ENCODE measurements around the gene STXBP1. TPM values are rescaled to one million over a fixed set of nuclear protein-coding genes. Genes with fewer than 3 reads are reported as not detected.

The STXBP1 gene
- total RNA-seq, 1 experiment from 2014 or later: 63.2 TPM

GRCh38 chr9:127734247-127734746, 122.2 kb downstream of the STXBP1 start:
- DNase-seq (ENCODE audit: low spot score): no peak

GRCh38 chr9:127734747-127735529, 122.9 kb downstream of the STXBP1 start, which contains the start of gene TOR2A:
TOR2A (minus strand) TSS chr9:127735294; CDS start chr9:127735270, 24 bp downstream.
- peak; percentile 96 for DNase-seq (ENCODE audit: low spot score)

- DNase-seq (ENCODE audit: low spot score): no peak
Observed at GRCh38 chr9:127735530-127736185, 123.6 kb downstream of the STXBP1 start.

- DNase-seq (ENCODE audit: low spot score): no peak
Observed at GRCh38 chr9:127738666-127739065, 126.6 kb downstream of the STXBP1 start.

- DNase-seq (ENCODE audit: low spot score): no peak
Observed at GRCh38 chr9:127739614-127740330, 127.7 kb downstream of the STXBP1 start.

GRCh38 chr9:127741831-127742434, 129.9 kb downstream of the STXBP1 start:
- DNase-seq (ENCODE audit: low spot score): no peak

Other genes with a start within 250 kb of the STXBP1 start
- 13.8 and 24.1 TPM in 2 replicates for gene SLC2A8, start 215.1 kb upstream of the STXBP1 start, total RNA-seq (2014; rRNA removed; shearing (Covaris generic))
- gene ZNF79, start 187.9 kb upstream of the STXBP1 start, total RNA-seq (2014; rRNA removed; shearing (Covaris generic)): 11.5 and 13.3 TPM in 2 replicates
- gene RPL12, start 160.9 kb upstream of the STXBP1 start, total RNA-seq (2014; rRNA removed; shearing (Covaris generic)): 1,716 and 1,722 TPM in 2 replicates
- gene LRSAM1, start 160.8 kb upstream of the STXBP1 start, total RNA-seq (2014; rRNA removed; shearing (Covaris generic)): 8.5 and 9.6 TPM in 2 replicates
- not detected in 2 replicates for gene CFAP157, start 94.7 kb downstream of the STXBP1 start, total RNA-seq (2014; rRNA removed; shearing (Covaris generic))
- 43.8 and 55.8 TPM in 2 replicates for gene PTRH1, start 103.4 kb downstream of the STXBP1 start, total RNA-seq (2014; rRNA removed; shearing (Covaris generic))
- gene TTC16, start 103.8 kb downstream of the STXBP1 start, total RNA-seq (2014; rRNA removed; shearing (Covaris generic)): 0.05 and 0.07 TPM in 2 replicates
- gene TOR2A, start 123.0 kb downstream of the STXBP1 start, total RNA-seq (2014; rRNA removed; shearing (Covaris generic)): 12.7 and 16.3 TPM in 2 replicates
- 1.7 and 2.1 TPM in 2 replicates for gene SH2D3C, start 166.4 kb downstream of the STXBP1 start, total RNA-seq (2014; rRNA removed; shearing (Covaris generic))
- gene CDK9, start 173.8 kb downstream of the STXBP1 start, total RNA-seq (2014; rRNA removed; shearing (Covaris generic)): 36.9 and 61.3 TPM in 2 replicates
- 146 and 147 TPM in 2 replicates for gene FPGS, start 190.6 kb downstream of the STXBP1 start, total RNA-seq (2014; rRNA removed; shearing (Covaris generic))
- gene ENG, start 242.4 kb downstream of the STXBP1 start, total RNA-seq (2014; rRNA removed; shearing (Covaris generic)): 35.4 and 49.5 TPM in 2 replicates